Measurements from ENCODE around the gene DIPK1A. TPM values are rescaled to one million over a fixed set of nuclear protein-coding genes. Genes with fewer than 3 reads are reported as not detected.

DIPK1A gene
- total RNA-seq (2014; rRNA removed; shearing (Covaris generic)) = 22.3 and 26.6 TPM in 2 replicates
- 49.6 and 51.6 TPM in 2 replicates for polyA plus RNA-seq (2016; fragmentation: Nextera tagmentation; extraction: Ambion mirVana)

DNA sequence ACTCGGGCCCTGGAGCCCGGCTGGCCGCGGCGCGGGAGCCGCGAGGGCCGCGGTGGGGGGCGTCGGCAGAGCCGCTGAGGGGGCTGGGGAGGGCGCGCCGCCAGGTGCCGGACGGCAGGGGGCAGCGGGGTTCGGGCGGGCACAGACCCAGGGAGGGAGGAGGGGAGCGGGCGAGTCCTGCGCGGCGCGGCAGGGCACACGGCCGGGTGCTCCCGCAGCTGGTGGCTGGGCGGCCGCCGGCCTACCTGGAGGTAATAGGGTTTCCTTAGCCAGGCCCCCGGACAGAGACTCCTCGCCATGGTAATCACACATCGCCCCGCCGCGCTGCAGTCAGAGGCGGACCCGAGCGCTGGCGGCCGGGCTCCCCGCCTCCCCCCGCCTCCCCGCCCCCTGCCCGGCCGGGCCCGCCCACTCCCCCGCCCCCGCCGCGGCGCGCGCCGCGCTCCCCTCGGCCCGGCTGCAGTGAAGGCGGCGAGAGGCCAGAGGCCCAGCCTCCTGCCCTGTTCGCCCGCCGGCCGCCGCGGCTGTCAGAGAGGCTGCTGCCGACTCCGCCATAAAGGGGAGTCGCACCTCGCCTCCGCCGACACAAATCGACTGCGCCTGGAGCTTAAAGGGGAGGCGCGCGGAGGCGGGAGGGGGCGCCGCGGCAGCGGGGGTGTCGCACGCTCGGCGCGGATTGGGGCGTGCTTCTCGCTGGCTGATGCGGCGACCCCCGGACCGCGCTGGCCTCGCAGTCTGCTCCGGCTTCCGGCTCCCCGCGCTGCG lies at the start of gene DIPK1A:
Gene DIPK1A (minus strand): TSS at position 332 of the 765 bp plus-strand sequence. CDS start 33 bp downstream, at position 299.
- in situ Hi-C loops (cut with MboI) = no loop called here
- WGBS, 2 experiments (ENCODE audit: low coverage in 1 of 2, low lambda C conversion rate in 2 of 2, missing lambda C conversion rate in 2 of 2) = 0 to 2% methylated on average over 31 to 93 of the region's 103 CpGs
- no peak for TF ChIP-seq EZH2phosphoT487 (IDR thresholded peaks at IDR 0.05; ENCODE audit: insufficient read depth, low read depth)
- no peak for TF ChIP-seq EZH2 (IDR thresholded peaks at IDR 0.05; ENCODE audit: insufficient read depth, poor library complexity, severe bottlenecking)

DNA sequence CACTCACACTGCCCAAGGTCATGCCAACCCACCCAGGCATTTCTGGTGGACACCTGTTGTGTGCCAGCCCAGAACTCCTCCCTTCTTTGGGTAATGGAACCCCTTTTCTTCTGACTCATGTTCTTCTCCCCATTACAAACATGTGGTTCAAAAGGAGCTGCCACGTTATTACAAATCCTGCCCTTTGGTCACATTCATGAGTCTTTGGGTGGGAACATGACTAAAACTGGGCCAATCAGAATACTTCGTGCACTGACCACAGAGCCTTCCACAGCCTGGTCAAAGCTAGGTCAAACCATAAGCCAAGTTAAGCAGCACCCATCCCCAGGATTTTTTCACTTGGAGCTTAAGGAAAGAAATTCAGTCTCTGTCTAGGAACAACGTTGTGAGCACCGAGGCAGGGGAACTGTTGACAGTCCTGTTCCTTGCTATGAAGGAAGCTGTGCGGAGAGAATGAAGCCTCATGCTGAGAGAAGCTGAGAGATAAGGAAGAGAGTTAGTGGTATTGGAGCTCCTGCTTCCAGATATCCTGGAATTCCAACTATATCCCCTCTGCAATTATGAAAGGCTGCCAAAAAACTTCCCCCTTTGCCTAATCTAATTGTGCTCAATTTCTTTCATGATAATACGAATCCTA lies 46.8 kb upstream of the DIPK1A start:
- Histone ChIP-seq H3F3A (ENCODE audit: insufficient read depth) (no peaks in the 10 kb centered on the region), H3K9ac (no peak overlapping the region), H2AFZ (no peak overlapping the region), H3K9me3 (ENCODE audit: low read depth) (no peaks in the 10 kb centered on the region), H3K36me3 (ENCODE audit: low read depth) (no peaks in the 10 kb centered on the region), H4K20me1 (ENCODE audit: insufficient read depth) (no peaks in the 10 kb centered on the region), H3K9me2 (ENCODE audit: insufficient read depth) (no peaks in the 10 kb centered on the region), H3K27me3 (replicated peaks; ENCODE audit: insufficient read depth) (peaks cover 17% of the 10 kb centered on the region), H3K27ac (no peak overlapping the region), H3K4me2 (ENCODE audit: unreplicated experiment) (no peak overlapping the region), H3K4me1 (ENCODE audit: insufficient read depth) (no peaks in the 10 kb centered on the region), H3K79me2 (ENCODE audit: insufficient read depth) (no peaks in the 10 kb centered on the region), H3K4me3 (no peak overlapping the region)
- DNase-seq = peak; percentile 51
- no peak for TF ChIP-seq EZH2 (IDR thresholded peaks at IDR 0.05; ENCODE audit: insufficient read depth, poor library complexity, severe bottlenecking)
- no peak for TF ChIP-seq EZH2phosphoT487 (IDR thresholded peaks at IDR 0.05; ENCODE audit: insufficient read depth, low read depth)
- in situ Hi-C loops (cut with MboI) = no loop called here
- WGBS, 2 experiments (ENCODE audit: low coverage in 1 of 2, low lambda C conversion rate in 2 of 2, missing lambda C conversion rate in 2 of 2) = 52 to 57% methylated on average over 6 of the region's 6 CpGs

More for the DNA sequence above, at the start of gene DIPK1A:
- peaks cover 7% of the 10 kb centered on the region for H3F3A ChIP-seq (ENCODE audit: insufficient read depth)
- peak within 1 kb of the TSS; percentile 93 for H3K4me3 ChIP-seq
- peak within 1 kb of the TSS; percentile 97 for H3K27ac ChIP-seq
- no peaks in the 10 kb centered on the region for H4K20me1 ChIP-seq (ENCODE audit: insufficient read depth)
- H3K79me2 ChIP-seq (ENCODE audit: insufficient read depth) = peaks cover 27% of the 10 kb centered on the region
- H3K36me3 ChIP-seq (ENCODE audit: low read depth) = no peaks in the 10 kb centered on the region
- no peaks in the 10 kb centered on the region for H3K9me3 ChIP-seq (ENCODE audit: low read depth)
- H2AFZ ChIP-seq = peak within 1 kb of the TSS; percentile 90
- peak within 1 kb of the TSS; percentile 97 for H3K4me2 ChIP-seq (ENCODE audit: unreplicated experiment)
- H3K9ac ChIP-seq = peak within 1 kb of the TSS; percentile 89
- no peaks in the 10 kb centered on the region; the same call in 1 of the 2 replicates for H3K4me1 ChIP-seq (ENCODE audit: insufficient read depth)
- DNase-seq = peak; percentile 86
- no peaks in the 10 kb centered on the region for H3K9me2 ChIP-seq (ENCODE audit: insufficient read depth)
- H3K27me3 ChIP-seq (replicated peaks; ENCODE audit: insufficient read depth) = no peaks in the 10 kb centered on the region

DNA sequence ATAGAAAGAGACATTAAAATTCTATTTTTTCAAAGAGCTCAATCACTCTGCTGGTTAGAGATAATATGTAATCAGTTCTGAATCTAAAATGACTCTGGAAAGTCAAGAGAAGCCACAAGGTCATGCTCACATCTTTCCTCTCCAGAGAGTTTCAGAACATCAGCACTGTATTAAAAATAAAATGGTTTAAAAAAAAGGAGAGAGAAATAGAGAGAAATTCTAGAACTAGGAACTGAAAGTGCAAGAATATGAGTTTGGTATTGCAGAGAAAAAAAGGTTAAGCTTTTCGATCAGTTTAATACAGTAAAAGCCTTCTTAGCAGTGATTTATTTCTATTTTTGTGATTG lies 44.0 kb upstream of the DIPK1A start:
- TF ChIP-seq EZH2phosphoT487 (IDR thresholded peaks at IDR 0.05; ENCODE audit: insufficient read depth, low read depth) = no peak
- TF ChIP-seq EZH2 (IDR thresholded peaks at IDR 0.05; ENCODE audit: insufficient read depth, poor library complexity, severe bottlenecking) = no peak
- Histone ChIP-seq H4K20me1 (ENCODE audit: insufficient read depth) (no peaks in the 10 kb centered on the region), H3K9me3 (ENCODE audit: low read depth) (no peaks in the 10 kb centered on the region), H3K27ac (no peak overlapping the region), H3K36me3 (ENCODE audit: low read depth) (no peaks in the 10 kb centered on the region), H3F3A (ENCODE audit: insufficient read depth) (peaks cover 7% of the 10 kb centered on the region), H3K4me2 (ENCODE audit: unreplicated experiment) (no peak overlapping the region), H3K9ac (no peak overlapping the region), H3K4me3 (no peak overlapping the region), H3K4me1 (ENCODE audit: insufficient read depth) (no peaks in the 10 kb centered on the region), H3K9me2 (ENCODE audit: insufficient read depth) (no peaks in the 10 kb centered on the region), H3K79me2 (ENCODE audit: insufficient read depth) (no peaks in the 10 kb centered on the region), H3K27me3 (replicated peaks; ENCODE audit: insufficient read depth) (peaks cover 19% of the 10 kb centered on the region), H2AFZ (no peak overlapping the region)
- 95 to 100% methylated on average over 1 of the region's 1 CpG for WGBS, 2 experiments (ENCODE audit: low coverage in 1 of 2, low lambda C conversion rate in 2 of 2, missing lambda C conversion rate in 2 of 2)
- in situ Hi-C loops (cut with MboI) = no loop called here
- DNase-seq = no peak

DNA sequence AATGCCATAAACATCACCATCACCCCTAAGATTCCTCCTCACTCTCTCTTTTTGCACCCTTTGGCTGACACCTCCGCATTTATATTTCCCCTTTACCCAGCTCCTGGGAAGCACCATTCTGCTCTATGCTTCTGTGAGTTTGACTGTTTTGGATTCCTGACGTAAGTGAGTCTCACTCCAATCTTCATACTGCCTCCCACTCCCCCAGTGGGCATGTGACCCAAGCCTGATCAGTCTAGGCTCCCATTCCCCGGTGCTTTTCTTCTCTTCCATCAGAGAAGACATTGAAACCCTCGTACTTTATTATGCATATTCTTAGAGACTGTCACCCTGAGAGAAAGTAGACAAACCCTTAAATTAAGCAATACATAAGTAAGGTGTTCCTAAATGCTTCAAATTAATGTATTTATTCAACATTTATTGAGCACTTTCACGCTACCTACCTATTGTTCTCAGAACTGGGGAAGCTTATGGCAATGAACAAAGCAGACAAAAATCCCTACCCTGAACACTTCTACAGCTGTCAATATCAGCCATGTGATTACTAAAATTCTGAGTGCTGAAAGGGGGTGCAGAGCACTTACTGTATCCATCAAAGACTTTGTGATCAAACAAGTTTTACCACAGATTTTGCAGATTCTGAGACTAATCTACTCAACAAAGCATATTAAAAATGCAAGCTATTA lies 43.4 kb upstream of the DIPK1A start:
- Histone ChIP-seq H3F3A (ENCODE audit: insufficient read depth) (peaks cover 7% of the 10 kb centered on the region), H3K36me3 (ENCODE audit: low read depth) (no peaks in the 10 kb centered on the region), H3K27ac (no peak overlapping the region), H4K20me1 (ENCODE audit: insufficient read depth) (no peaks in the 10 kb centered on the region), H3K79me2 (ENCODE audit: insufficient read depth) (no peaks in the 10 kb centered on the region), H3K4me2 (ENCODE audit: unreplicated experiment) (no peak overlapping the region), H3K4me3 (no peak overlapping the region), H3K9ac (no peak overlapping the region), H3K27me3 (replicated peaks; ENCODE audit: insufficient read depth) (peaks cover 19% of the 10 kb centered on the region), H3K9me2 (ENCODE audit: insufficient read depth) (no peaks in the 10 kb centered on the region), H2AFZ (no peak overlapping the region), H3K4me1 (ENCODE audit: insufficient read depth) (no peaks in the 10 kb centered on the region), H3K9me3 (ENCODE audit: low read depth) (no peaks in the 10 kb centered on the region)
- TF ChIP-seq EZH2 (IDR thresholded peaks at IDR 0.05; ENCODE audit: insufficient read depth, poor library complexity, severe bottlenecking) (no peak), EZH2phosphoT487 (IDR thresholded peaks at IDR 0.05; ENCODE audit: insufficient read depth, low read depth) (no peak)
- DNase-seq = no peak
- WGBS, 2 experiments (ENCODE audit: low coverage in 1 of 2, low lambda C conversion rate in 2 of 2, missing lambda C conversion rate in 2 of 2) = 73 to 74% methylated on average over 5 of the region's 5 CpGs
- in situ Hi-C loops (cut with MboI) = no loop called here
